ENCODE data around the gene UTP18. TPM values are rescaled to one million over a fixed set of nuclear protein-coding genes. Genes with fewer than 3 reads are reported as not detected.
A peak's percentile ranks its signal among the peaks of the same experiment; 100 is the strongest.
"Not testable (repeated sequence)": the region's sequence is repeated elsewhere in the genome, so short reads cannot be mapped to it uniquely, and the experiment has no call there.

Gene UTP18
- total and polyA plus RNA-seq, 4 donors = 33.2 to 39.3 (median 38.1) TPM

- no peaks in the 10 kb centered on the region for H3K4me1 ChIP-seq (ENCODE audit: control insufficient read depth, insufficient read depth, low read length)
- H3K36me3 ChIP-seq (ENCODE audit: control insufficient read depth, insufficient read depth, low read length) = no peaks in the 10 kb centered on the region
- no peaks in the 10 kb centered on the region for H3K27me3 ChIP-seq (ENCODE audit: control insufficient read depth, insufficient read depth, low read length)
- H3K27ac ChIP-seq (ENCODE audit: low read depth, low read length) = no peak overlapping the region
- 100% methylated on average over 1 of the region's 1 CpG for WGBS (ENCODE audit: insufficient coverage)
- no peak for DNase-seq (ENCODE audit: low read depth in 4 of 6, low spot score in 6 of 6)
- no peak overlapping the region for H3K4me3 ChIP-seq (ENCODE audit: low read depth, low read length)
- peaks cover 5% of the 10 kb centered on the region for H3K9me3 ChIP-seq (ENCODE audit: control insufficient read depth, insufficient read depth, low read length)
These were observed 58.8 kb downstream of the UTP18 start for GRCh38 chr17:51319186-51319585.

- WGBS (ENCODE audit: insufficient coverage) = no CpG with 5 or more reads among the region's 3 CpGs
- no peaks in the 10 kb centered on the region for H3K36me3 ChIP-seq (ENCODE audit: control insufficient read depth, insufficient read depth, low read length)
- no peaks in the 10 kb centered on the region for H3K9me3 ChIP-seq (ENCODE audit: control insufficient read depth, insufficient read depth, low read length)
- peak in 2 of 6 donors; percentile 23 to 47 for DNase-seq (ENCODE audit: low read depth in 4 of 6, low spot score in 6 of 6)
- no peak overlapping the region for H3K4me3 ChIP-seq (ENCODE audit: low read depth, low read length)
- no peaks in the 10 kb centered on the region for H3K4me1 ChIP-seq (ENCODE audit: control insufficient read depth, insufficient read depth, low read length)
- no peaks in the 10 kb centered on the region for H3K27me3 ChIP-seq (ENCODE audit: control insufficient read depth, insufficient read depth, low read length)
- H3K27ac ChIP-seq (ENCODE audit: low read depth, low read length) = no peak overlapping the region
These were observed 62.2 kb downstream of the UTP18 start for GRCh38 chr17:51322390-51323029.

GRCh38 chr17:51325471-51325870 lies 65.1 kb downstream of the UTP18 start:
- Histone ChIP-seq H3K27me3 (ENCODE audit: control insufficient read depth, insufficient read depth, low read length) (no peaks in the 10 kb centered on the region), H3K4me1 (ENCODE audit: control insufficient read depth, insufficient read depth, low read length) (no peaks in the 10 kb centered on the region), H3K36me3 (ENCODE audit: control insufficient read depth, insufficient read depth, low read length) (no peaks in the 10 kb centered on the region), H3K4me3 (ENCODE audit: low read depth, low read length) (no peak overlapping the region), H3K9me3 (ENCODE audit: control insufficient read depth, insufficient read depth, low read length) (no peaks in the 10 kb centered on the region), H3K27ac (ENCODE audit: low read depth, low read length) (no peak overlapping the region)
- WGBS (ENCODE audit: insufficient coverage) = 95% methylated on average over 6 of the region's 7 CpGs
- no peak for DNase-seq (ENCODE audit: low read depth in 4 of 6, low spot score in 6 of 6)

- not testable (repeated sequence) for H3K9me3 ChIP-seq (ENCODE audit: control insufficient read depth, insufficient read depth, low read length); H3K36me3 ChIP-seq (ENCODE audit: control insufficient read depth, insufficient read depth, low read length); H3K4me1 ChIP-seq (ENCODE audit: control insufficient read depth, insufficient read depth, low read length); H3K27ac ChIP-seq (ENCODE audit: low read depth, low read length); H3K27me3 ChIP-seq (ENCODE audit: control insufficient read depth, insufficient read depth, low read length); H3K4me3 ChIP-seq (ENCODE audit: low read depth, low read length); DNase-seq (ENCODE audit: low read depth in 4 of 6, low spot score in 6 of 6)
- WGBS (ENCODE audit: insufficient coverage) = no CpG with 5 or more reads among the region's 7 CpGs
These were observed 70.6 kb downstream of the UTP18 start for GRCh38 chr17:51330861-51331503.

- H3K27ac ChIP-seq (ENCODE audit: low read depth, low read length) = no peak overlapping the region
- no peaks in the 10 kb centered on the region for H3K9me3 ChIP-seq (ENCODE audit: control insufficient read depth, insufficient read depth, low read length)
- no CpG with 5 or more reads among the region's 3 CpGs for WGBS (ENCODE audit: insufficient coverage)
- no peaks in the 10 kb centered on the region for H3K4me1 ChIP-seq (ENCODE audit: control insufficient read depth, insufficient read depth, low read length)
- no peak overlapping the region for H3K4me3 ChIP-seq (ENCODE audit: low read depth, low read length)
- no peaks in the 10 kb centered on the region for H3K36me3 ChIP-seq (ENCODE audit: control insufficient read depth, insufficient read depth, low read length)
- DNase-seq (ENCODE audit: low read depth in 4 of 6, low spot score in 6 of 6) = no peak
- no peaks in the 10 kb centered on the region for H3K27me3 ChIP-seq (ENCODE audit: control insufficient read depth, insufficient read depth, low read length)
These were observed 74.8 kb downstream of the UTP18 start for GRCh38 chr17:51335006-51335590.

GRCh38 chr17:51335883-51336822 lies 75.8 kb downstream of the UTP18 start:
- no peaks in the 10 kb centered on the region for H3K27me3 ChIP-seq (ENCODE audit: control insufficient read depth, insufficient read depth, low read length)
- no peaks in the 10 kb centered on the region for H3K4me1 ChIP-seq (ENCODE audit: control insufficient read depth, insufficient read depth, low read length)
- no peak overlapping the region for H3K27ac ChIP-seq (ENCODE audit: low read depth, low read length)
- no peak overlapping the region for H3K4me3 ChIP-seq (ENCODE audit: low read depth, low read length)
- no peaks in the 10 kb centered on the region for H3K36me3 ChIP-seq (ENCODE audit: control insufficient read depth, insufficient read depth, low read length)
- no peaks in the 10 kb centered on the region for H3K9me3 ChIP-seq (ENCODE audit: control insufficient read depth, insufficient read depth, low read length)
- 90% methylated on average over 4 of the region's 5 CpGs for WGBS (ENCODE audit: insufficient coverage)
- DNase-seq (ENCODE audit: low read depth in 4 of 6, low spot score in 6 of 6) = no peak

GRCh38 chr17:51341457-51341856 lies 81.1 kb downstream of the UTP18 start:
- Histone ChIP-seq H3K4me1 (ENCODE audit: control insufficient read depth, insufficient read depth, low read length) (peaks cover 13% of the 10 kb centered on the region), H3K27ac (ENCODE audit: low read depth, low read length) (no peak overlapping the region), H3K9me3 (ENCODE audit: control insufficient read depth, insufficient read depth, low read length) (no peaks in the 10 kb centered on the region), H3K4me3 (ENCODE audit: low read depth, low read length) (no peak overlapping the region), H3K36me3 (ENCODE audit: control insufficient read depth, insufficient read depth, low read length) (no peaks in the 10 kb centered on the region), H3K27me3 (ENCODE audit: control insufficient read depth, insufficient read depth, low read length) (no peaks in the 10 kb centered on the region)
- no peak for DNase-seq (ENCODE audit: low read depth in 4 of 6, low spot score in 6 of 6)
- WGBS (ENCODE audit: insufficient coverage) = no CpG with 5 or more reads among the region's 3 CpGs

- no peaks in the 10 kb centered on the region for H3K9me3 ChIP-seq (ENCODE audit: control insufficient read depth, insufficient read depth, low read length)
- WGBS (ENCODE audit: insufficient coverage) = no CpG with 5 or more reads among the region's 2 CpGs
These were observed 81.9 kb downstream of the UTP18 start for GRCh38 chr17:51342257-51342656.

GRCh38 chr17:51344532-51344931 lies 84.2 kb downstream of the UTP18 start:
- no peak overlapping the region for H3K27ac ChIP-seq (ENCODE audit: low read depth, low read length)
- no peaks in the 10 kb centered on the region for H3K27me3 ChIP-seq (ENCODE audit: control insufficient read depth, insufficient read depth, low read length)
- peaks cover 21% of the 10 kb centered on the region for H3K4me1 ChIP-seq (ENCODE audit: control insufficient read depth, insufficient read depth, low read length)
- H3K9me3 ChIP-seq (ENCODE audit: control insufficient read depth, insufficient read depth, low read length) = no peaks in the 10 kb centered on the region
- no peak for DNase-seq (ENCODE audit: low read depth in 4 of 6, low spot score in 6 of 6)
- no peak overlapping the region for H3K4me3 ChIP-seq (ENCODE audit: low read depth, low read length)
- H3K36me3 ChIP-seq (ENCODE audit: control insufficient read depth, insufficient read depth, low read length) = no peaks in the 10 kb centered on the region
- WGBS (ENCODE audit: insufficient coverage) = 74% methylated on average over 4 of the region's 9 CpGs

More at GRCh38 chr17:51342257-51342656, 81.9 kb downstream of the UTP18 start:
- H3K4me1 ChIP-seq (ENCODE audit: control insufficient read depth, insufficient read depth, low read length) = peaks cover 16% of the 10 kb centered on the region
- no peaks in the 10 kb centered on the region for H3K27me3 ChIP-seq (ENCODE audit: control insufficient read depth, insufficient read depth, low read length)
- no peak for DNase-seq (ENCODE audit: low read depth in 4 of 6, low spot score in 6 of 6)
- no peaks in the 10 kb centered on the region for H3K36me3 ChIP-seq (ENCODE audit: control insufficient read depth, insufficient read depth, low read length)
- H3K4me3 ChIP-seq (ENCODE audit: low read depth, low read length) = no peak overlapping the region
- H3K27ac ChIP-seq (ENCODE audit: low read depth, low read length) = no peak overlapping the region

All from spinal cord (tissue), 10 donors.